ENCODE results near the gene KY.

KY gene

GRCh38 chr3:134659391-134660045 is 8.7 kb upstream of the KY start:
- TF ChIP-seq CTCF (conservative IDR thresholded peaks at IDR 0.05) = no peak
- no peak for TF ChIP-seq ZFX (IDR thresholded peaks at IDR 0.05)
- H3K27ac ChIP-seq = no peak overlapping the region

GRCh38 chr3:134658555-134658954 is 7.7 kb upstream of the KY start:
- TF ChIP-seq ZFX (IDR thresholded peaks at IDR 0.05) (no peak), CTCF (conservative IDR thresholded peaks at IDR 0.05) (no peak)

DNA sequence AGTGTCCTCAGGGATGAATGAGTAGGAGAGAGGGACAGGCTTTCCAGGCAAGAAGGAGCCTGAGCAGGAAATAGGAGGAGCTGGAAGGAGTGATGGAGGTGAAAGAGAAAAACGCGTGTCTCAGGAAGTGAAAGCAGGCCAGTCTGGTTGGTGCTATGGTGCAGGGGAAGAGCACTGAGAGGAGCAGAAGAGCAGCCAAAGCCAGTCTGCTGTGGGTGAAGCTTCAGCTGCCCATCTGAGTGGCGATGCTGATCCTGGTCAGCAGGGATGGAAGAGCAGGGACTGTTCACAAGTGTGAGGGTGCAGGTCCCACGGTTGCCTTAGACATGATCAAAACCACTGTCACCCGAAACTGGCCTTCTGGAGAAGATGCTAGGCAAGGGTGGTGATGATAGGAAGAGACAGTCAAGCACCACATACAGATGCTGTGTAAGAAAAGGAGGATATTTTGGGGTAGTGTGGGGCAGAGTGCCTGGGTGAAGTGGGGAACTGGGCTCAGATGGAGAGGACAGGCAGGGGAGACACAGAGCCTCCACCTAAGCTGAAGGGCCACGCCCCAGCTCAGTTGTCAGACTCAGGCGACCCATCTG is 5.5 kb upstream of the KY start:
- no peak overlapping the region for H3K27ac ChIP-seq
- TF ChIP-seq CTCF (conservative IDR thresholded peaks at IDR 0.05) (no peak), ZFX (IDR thresholded peaks at IDR 0.05) (no peak)

More at GRCh38 chr3:134658555-134658954, 7.7 kb upstream of the KY start:
- no peak overlapping the region for H3K27ac ChIP-seq

DNA sequence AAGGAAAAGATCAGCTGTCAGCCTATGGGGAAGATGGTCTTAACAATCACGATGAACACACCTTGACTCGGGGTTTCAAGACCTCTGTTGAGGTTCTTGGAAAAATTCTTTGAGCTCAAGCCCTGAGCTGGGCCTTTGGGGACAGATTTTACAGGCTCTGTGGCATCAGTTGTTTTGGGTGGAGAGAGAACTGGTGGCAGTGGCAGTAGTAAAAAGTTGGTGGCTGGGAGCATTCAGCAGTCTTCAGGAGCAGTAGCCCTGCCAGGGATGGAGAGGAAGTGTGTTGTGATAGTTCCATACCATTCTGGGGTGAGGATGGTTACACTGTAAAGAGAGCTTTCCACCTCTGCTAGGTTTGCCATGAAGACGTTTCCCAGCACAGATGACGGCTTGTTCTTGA is 4.9 kb upstream of the KY start:
- no peak for TF ChIP-seq ZFX (IDR thresholded peaks at IDR 0.05)
- no peak for TF ChIP-seq CTCF (conservative IDR thresholded peaks at IDR 0.05)
- H3K27ac ChIP-seq = no peak overlapping the region

GRCh38 chr3:134654031-134654430 is 3.2 kb upstream of the KY start:
- no peak overlapping the region for H3K27ac ChIP-seq
- TF ChIP-seq CTCF (conservative IDR thresholded peaks at IDR 0.05) (no peak), ZFX (IDR thresholded peaks at IDR 0.05) (no peak)

DNA sequence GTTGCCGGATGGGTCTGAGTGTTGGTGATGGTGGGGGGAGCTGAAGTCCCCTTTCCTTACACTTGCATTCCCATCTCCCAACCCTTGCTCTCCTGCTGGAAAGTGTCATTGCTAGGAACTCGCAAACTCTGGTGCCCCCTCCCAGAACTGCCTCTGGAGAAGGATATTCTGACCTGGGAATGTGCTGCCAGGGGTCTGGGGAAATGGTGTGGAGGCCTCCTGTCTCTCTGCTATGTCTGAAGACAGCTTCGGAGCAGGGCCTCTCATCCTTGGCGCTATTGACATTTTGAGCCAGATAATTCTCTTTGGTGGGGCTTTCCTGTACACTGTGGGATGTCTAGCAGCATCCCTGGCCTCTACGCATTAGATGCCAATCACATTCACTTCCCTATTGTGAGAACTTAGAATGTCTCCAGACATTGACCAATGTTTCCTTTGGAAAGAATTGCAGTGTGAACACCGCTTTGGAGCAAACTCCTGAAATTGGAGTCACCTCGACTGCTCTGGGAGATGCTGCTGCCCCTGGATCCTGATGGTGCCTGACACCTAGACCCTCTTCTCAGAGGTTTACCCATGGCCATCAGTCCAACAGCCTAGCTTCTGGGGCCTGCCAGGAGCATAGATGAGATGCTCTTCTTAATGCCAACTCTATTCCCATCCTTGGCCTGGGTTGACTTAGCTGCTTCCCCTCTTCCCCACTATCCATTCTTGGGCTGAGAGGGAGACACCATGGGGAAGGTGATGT is 2.2 kb upstream of the KY start:
- TF ChIP-seq ZFX (IDR thresholded peaks at IDR 0.05) (no peak), CTCF (conservative IDR thresholded peaks at IDR 0.05) (no peak)
- H3K27ac ChIP-seq = no peak overlapping the region

DNA sequence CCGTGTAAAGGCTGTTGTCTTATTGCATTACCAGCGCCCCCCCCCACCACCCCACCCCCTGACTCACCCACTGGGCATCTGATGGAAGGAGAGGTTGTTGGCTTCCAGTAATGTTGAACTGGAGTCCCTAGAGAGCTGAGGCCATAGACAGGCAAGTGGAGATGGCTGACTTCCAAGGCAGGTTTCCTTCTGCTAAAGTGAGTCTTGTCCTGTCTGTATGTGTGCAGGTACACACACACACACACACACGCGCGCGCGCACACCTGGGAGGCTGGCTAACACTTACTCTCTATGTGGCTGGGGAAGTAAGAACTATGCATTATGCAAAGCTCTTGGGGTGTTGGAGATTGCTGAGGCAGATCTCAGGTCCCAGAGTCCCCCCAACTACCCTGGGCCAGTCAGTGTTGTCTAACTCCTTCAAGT is 1.6 kb upstream of the KY start:
- TF ChIP-seq CTCF (conservative IDR thresholded peaks at IDR 0.05) (no peak), ZFX (IDR thresholded peaks at IDR 0.05) (no peak)
- H3K27ac ChIP-seq = no peak overlapping the region
